ENCODE measurements around the gene KRTAP4-3. TPM values are rescaled to one million over a fixed set of nuclear protein-coding genes. Genes with fewer than 3 reads are reported as not detected.
"Not testable (repeated sequence)": the region's sequence is repeated elsewhere in the genome, so short reads cannot be mapped to it uniquely, and the experiment has no call there.

KRTAP4-3 gene
- total RNA-seq, 1 donor from 2014 or later, result not detected

DNA sequence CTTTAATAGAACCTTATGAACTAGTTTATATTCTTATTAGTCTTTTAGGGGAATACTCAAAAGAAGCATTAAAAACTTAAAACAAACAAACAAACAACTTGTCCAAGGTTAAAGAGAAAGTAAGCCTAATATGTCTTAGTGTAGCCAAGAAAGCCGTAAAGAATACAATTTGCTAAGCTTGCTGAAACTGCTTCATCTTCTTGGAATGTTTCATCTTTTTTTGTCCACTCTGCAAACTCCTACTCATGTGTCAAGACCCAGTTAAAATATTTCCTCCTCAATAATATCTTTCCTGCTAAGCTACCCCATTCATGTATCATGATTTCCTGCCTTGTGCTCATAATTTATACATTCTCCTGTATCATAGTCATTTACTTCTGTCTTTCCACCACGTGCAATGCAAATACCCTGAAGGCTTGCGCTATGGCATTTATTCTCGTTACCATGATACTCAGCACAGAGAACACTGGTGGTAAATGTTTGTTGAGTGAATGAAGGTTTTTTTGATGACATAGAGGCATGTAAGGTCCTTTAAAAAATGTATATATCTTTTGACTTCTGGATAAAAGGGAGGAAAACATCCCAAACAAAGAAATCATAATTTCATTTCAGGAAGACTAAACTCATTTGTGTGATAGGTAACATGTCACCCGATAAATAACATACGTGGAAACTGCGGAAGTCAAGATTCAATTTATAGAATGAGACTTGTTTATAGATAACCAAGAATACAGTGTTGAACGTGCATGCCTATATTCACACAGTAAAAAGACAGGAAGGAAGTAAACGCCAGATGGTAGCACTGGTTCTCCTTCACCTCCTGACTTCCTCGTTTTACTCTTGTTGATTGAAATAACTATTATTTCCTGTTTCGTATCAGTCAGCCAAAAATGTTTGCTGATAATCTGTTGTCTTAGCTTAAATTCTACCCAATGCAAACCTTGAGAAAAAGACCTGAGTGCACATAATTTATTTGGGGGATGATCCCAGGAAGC is 48.0 kb downstream of the KRTAP4-3 start:
- peak; percentile 39 for DNase-seq (ENCODE audit: extremely low read depth, low read depth, low spot score)

DNA sequence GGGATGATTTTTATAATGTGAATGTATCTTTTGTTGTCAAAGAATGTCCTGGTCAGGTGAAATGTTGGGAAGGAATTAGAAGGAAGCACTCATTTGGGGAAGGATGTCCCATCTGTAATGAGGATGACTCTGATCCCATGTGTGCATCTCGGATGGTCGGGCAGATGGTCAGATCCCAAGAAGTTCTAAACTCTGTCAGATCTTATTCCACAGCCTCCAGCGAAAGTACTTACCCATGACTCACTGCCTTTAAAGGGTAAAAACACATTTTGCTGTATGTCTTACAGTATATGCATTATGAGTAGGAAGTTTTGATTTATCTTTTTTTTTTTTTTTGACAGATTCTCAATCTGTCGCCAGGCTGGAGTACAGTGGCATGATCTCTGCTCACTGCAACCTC is 49.3 kb downstream of the KRTAP4-3 start:
- no peak for DNase-seq (ENCODE audit: extremely low read depth, low read depth, low spot score)

DNA sequence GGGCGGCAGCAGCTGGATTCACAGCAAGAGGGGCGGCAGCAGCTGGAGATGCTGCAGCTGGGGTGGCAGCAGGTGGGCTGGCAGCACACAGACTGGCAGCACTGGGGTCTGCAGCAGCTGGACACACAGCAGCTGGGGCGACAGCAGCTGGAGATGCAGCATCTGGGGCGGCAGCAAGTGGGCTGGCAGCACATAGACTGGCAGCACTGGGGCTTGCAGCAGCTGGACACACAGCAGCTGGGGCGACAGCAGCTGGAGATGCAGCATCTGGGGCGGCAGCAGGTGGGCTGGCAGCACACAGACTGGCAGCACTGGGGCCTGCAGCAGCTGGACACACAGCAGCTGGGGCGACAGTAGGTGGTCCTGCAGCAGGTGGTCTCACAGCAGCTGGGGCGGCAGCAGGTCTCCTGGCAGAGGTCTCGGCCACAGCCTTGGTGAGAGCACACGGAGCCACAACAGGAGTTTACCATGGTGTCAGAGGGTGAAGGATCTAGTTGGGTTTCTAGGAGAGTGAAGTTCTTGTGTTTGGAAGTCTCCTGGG is 50.1 kb downstream of the KRTAP4-3 start, which contains the start of gene KRTAP4-11:
Gene KRTAP4-11 (minus strand): TSS at position 528 of the 541 bp plus-strand sequence. CDS start 58 bp downstream, at position 470.
- not testable (repeated sequence) for DNase-seq (ENCODE audit: extremely low read depth, low read depth, low spot score)

Other genes starting within 250 kb of the KRTAP4-3 start
- gene KRT23, start 230.6 kb downstream of the KRTAP4-3 start, total RNA-seq, result not detected in 2 replicates
- gene KRT39, start 201.3 kb downstream of the KRTAP4-3 start, total RNA-seq, result not detected in 2 replicates
- not detected in 2 replicates for gene KRT40, start 183.9 kb downstream of the KRTAP4-3 start, total RNA-seq
- not detected in 2 replicates for gene KRTAP3-3, start 174.1 kb downstream of the KRTAP4-3 start, total RNA-seq
- not detected in 2 replicates for gene KRTAP3-2, start 168.3 kb downstream of the KRTAP4-3 start, total RNA-seq
- not detected in 2 replicates for gene KRTAP3-1, start 159.1 kb downstream of the KRTAP4-3 start, total RNA-seq
- 0.29 and 0.82 TPM in 2 replicates for gene KRTAP1-5, start 141.0 kb downstream of the KRTAP4-3 start, total RNA-seq
- gene KRTAP1-4, start 138.0 kb downstream of the KRTAP4-3 start, total RNA-seq, result not detected in 2 replicates
- not detected in 2 replicates for gene KRTAP1-3, start 133.3 kb downstream of the KRTAP4-3 start, total RNA-seq
- not detected in 2 replicates for gene KRTAP1-1, start 126.8 kb downstream of the KRTAP4-3 start, total RNA-seq
- gene KRTAP2-1, start 120.9 kb downstream of the KRTAP4-3 start, total RNA-seq, result not detected in 2 replicates
- gene KRTAP2-2, start 113.0 kb downstream of the KRTAP4-3 start, total RNA-seq, result not detected in 2 replicates
- gene KRTAP2-3, start 108.1 kb downstream of the KRTAP4-3 start, total RNA-seq, result 1.8 and 5.4 TPM in 2 replicates
- gene KRTAP2-4, start 102.3 kb downstream of the KRTAP4-3 start, total RNA-seq, result not detected in 2 replicates
- not detected in 2 replicates for gene KRTAP4-7, start 84.1 kb downstream of the KRTAP4-3 start, total RNA-seq
- not detected in 2 replicates for gene KRTAP4-8, start 70.1 kb downstream of the KRTAP4-3 start, total RNA-seq
- gene KRTAP4-16, start 66.0 kb downstream of the KRTAP4-3 start, total RNA-seq, result not detected in 2 replicates
- gene KRTAP4-9, start 62.8 kb downstream of the KRTAP4-3 start, total RNA-seq, result not detected in 2 replicates
- gene KRTAP4-11, start 49.8 kb downstream of the KRTAP4-3 start, total RNA-seq, result not detected in 2 replicates
- not detected in 2 replicates for gene KRTAP4-12, start 44.0 kb downstream of the KRTAP4-3 start, total RNA-seq
- not detected in 2 replicates for gene KRTAP4-6, start 27.7 kb downstream of the KRTAP4-3 start, total RNA-seq
- not detected in 2 replicates for gene KRTAP4-5, start 18.4 kb downstream of the KRTAP4-3 start, total RNA-seq
- gene KRTAP4-4, start 7.5 kb downstream of the KRTAP4-3 start, total RNA-seq, result not detected in 2 replicates
- gene KRTAP4-2, start 10.0 kb upstream of the KRTAP4-3 start, total RNA-seq, result not detected in 2 replicates
- not detected in 2 replicates for gene KRTAP4-1, start 16.7 kb upstream of the KRTAP4-3 start, total RNA-seq
- not detected in 2 replicates for gene KRTAP9-1, start 21.7 kb upstream of the KRTAP4-3 start, total RNA-seq
- gene KRTAP9-2, start 58.4 kb upstream of the KRTAP4-3 start, total RNA-seq, result not detected in 2 replicates
- not detected in 2 replicates for gene KRTAP9-3, start 64.2 kb upstream of the KRTAP4-3 start, total RNA-seq
- not detected in 2 replicates for gene KRTAP9-8, start 69.8 kb upstream of the KRTAP4-3 start, total RNA-seq
- gene KRTAP9-4, start 81.5 kb upstream of the KRTAP4-3 start, total RNA-seq, result not detected in 2 replicates
- gene KRTAP9-9, start 87.2 kb upstream of the KRTAP4-3 start, total RNA-seq, result not detected in 2 replicates
- not detected in 2 replicates for gene KRTAP9-6, start 97.2 kb upstream of the KRTAP4-3 start, total RNA-seq
- gene KRTAP9-7, start 107.5 kb upstream of the KRTAP4-3 start, total RNA-seq, result not detected in 2 replicates
- gene KRTAP29-1, start 134.6 kb upstream of the KRTAP4-3 start, total RNA-seq, result not detected in 2 replicates
- gene KRTAP16-1, start 141.1 kb upstream of the KRTAP4-3 start, total RNA-seq, result not detected in 2 replicates
- gene KRTAP17-1, start 147.5 kb upstream of the KRTAP4-3 start, total RNA-seq, result not detected in 2 replicates
- gene KRT33A, start 182.6 kb upstream of the KRTAP4-3 start, total RNA-seq, result not detected in 2 replicates
- gene KRT33B, start 201.6 kb upstream of the KRTAP4-3 start, total RNA-seq, result not detected in 2 replicates
- gene KRT34, start 214.1 kb upstream of the KRTAP4-3 start, total RNA-seq, result 0.35 TPM in 1 of 2 replicates, not detected in the other
- gene KRT31, start 229.4 kb upstream of the KRTAP4-3 start, total RNA-seq, result not detected in 2 replicates